ENCODE measurements around the gene PCSK1.
"Not testable (repeated sequence)": the region's sequence is repeated elsewhere in the genome, so short reads cannot be mapped to it uniquely, and the experiment has no call there.

PCSK1 gene

GRCh38 chr5:96425443-96425842 is 7.6 kb downstream of the PCSK1 start:
- no peak for DNase-seq

GRCh38 chr5:96415897-96416296 is 17.2 kb downstream of the PCSK1 start:
- DNase-seq, result no peak

GRCh38 chr5:96412868-96413449 is 20.1 kb downstream of the PCSK1 start:
- DNase-seq, result no peak

GRCh38 chr5:96410013-96410412 is 23.0 kb downstream of the PCSK1 start:
- DNase-seq, result no peak

- no peak for DNase-seq
Observed at GRCh38 chr5:96408841-96409538, 24.1 kb downstream of the PCSK1 start.

- no peak for DNase-seq
Observed at GRCh38 chr5:96408210-96408777, 24.8 kb downstream of the PCSK1 start.

- no peak for DNase-seq
Observed at GRCh38 chr5:96407436-96407835, 25.6 kb downstream of the PCSK1 start.

GRCh38 chr5:96404191-96404867 is 28.7 kb downstream of the PCSK1 start:
- DNase-seq, result no peak

GRCh38 chr5:96402500-96402899 is 30.5 kb downstream of the PCSK1 start:
- DNase-seq, result no peak

GRCh38 chr5:96396878-96397277 is 36.2 kb downstream of the PCSK1 start:
- DNase-seq, result no peak

- DNase-seq, result not testable (repeated sequence)
Observed at GRCh38 chr5:96395295-96395694, 37.8 kb downstream of the PCSK1 start.

- DNase-seq, result no peak
Observed at GRCh38 chr5:96391921-96392320, 41.1 kb downstream of the PCSK1 start.

GRCh38 chr5:96388176-96388575 is 44.9 kb downstream of the PCSK1 start:
- DNase-seq, result no peak

- DNase-seq, result no peak
Observed at GRCh38 chr5:96387616-96388015, 45.4 kb downstream of the PCSK1 start.

GRCh38 chr5:96385538-96385937 is 47.5 kb downstream of the PCSK1 start:
- DNase-seq, result no peak

- no peak for DNase-seq
Observed at GRCh38 chr5:96384353-96384752, 48.7 kb downstream of the PCSK1 start.

- no peak for DNase-seq
Observed at GRCh38 chr5:96381526-96381925, 51.5 kb downstream of the PCSK1 start.

- no peak for DNase-seq
Observed at GRCh38 chr5:96379896-96380295, 53.2 kb downstream of the PCSK1 start.

GRCh38 chr5:96377597-96377996 is 55.5 kb downstream of the PCSK1 start:
- no peak for DNase-seq

GRCh38 chr5:96377167-96377566 is 55.9 kb downstream of the PCSK1 start:
- no peak for DNase-seq

- DNase-seq, result no peak
Observed at GRCh38 chr5:96374653-96375052, 58.4 kb downstream of the PCSK1 start.

- no peak for DNase-seq
Observed at GRCh38 chr5:96373381-96373733, 59.7 kb downstream of the PCSK1 start.

GRCh38 chr5:96372726-96373380 is 60.2 kb downstream of the PCSK1 start:
- no peak for DNase-seq

- DNase-seq, result no peak
Observed at GRCh38 chr5:96370976-96371375, 62.1 kb downstream of the PCSK1 start.
